ENCODE results near the gene EIPR1.

DNA sequence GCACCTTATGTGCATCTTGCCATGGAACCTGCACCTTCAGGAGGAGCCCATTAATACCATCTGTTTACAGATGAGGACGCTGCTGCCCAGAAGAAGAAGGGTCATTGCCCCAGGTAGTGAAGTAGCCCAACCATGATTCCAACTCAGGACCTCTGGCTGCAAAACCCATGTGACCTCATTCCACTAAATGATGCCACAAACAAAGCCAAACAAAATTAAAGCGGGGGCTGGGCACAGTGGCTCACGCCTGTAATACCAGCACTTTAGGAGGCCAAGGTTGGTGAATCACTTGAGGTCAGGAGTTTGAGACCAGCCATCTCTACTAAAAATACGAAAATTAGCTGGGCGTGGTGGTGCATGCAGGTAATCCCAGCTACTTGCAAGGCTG lies 202.1 kb downstream of the EIPR1 start:
- no peak for TF ChIP-seq CTCF (optimal IDR thresholded peaks at IDR 0.05 in 1 of 3, IDR thresholded peaks at IDR 0.05 in 1 of 3, conservative IDR thresholded peaks at IDR 0.05 in 1 of 3; ENCODE audit: extremely low read depth in 1 of 3, insufficient read depth in 2 of 3, low read length in 3 of 3)
- TF ChIP-seq EZH2 (IDR thresholded peaks at IDR 0.05; ENCODE audit: low read length): no peak
